Measurements from ENCODE around the gene SOX30. TPM values are rescaled to one million over a fixed set of nuclear protein-coding genes. Genes with fewer than 3 reads are reported as not detected.
"Not testable (repeated sequence)": the region's sequence is repeated elsewhere in the genome, so short reads cannot be mapped to it uniquely, and the experiment has no call there.

Gene SOX30
- total RNA-seq, 2 donors from 2014 or later, result 0.89 TPM; not detected in 1

- no peak for TF ChIP-seq CTCF (IDR thresholded peaks at IDR 0.05)
- Histone ChIP-seq H3K9me3 (no peaks in the 10 kb centered on the region), H3K27me3 (no peaks in the 10 kb centered on the region), H3K36me3 (no peaks in the 10 kb centered on the region), H3K4me1 (peaks cover 0 to 6% of the 10 kb centered on the region in 2 donors), H3K27ac (no peak overlapping the region), H3K4me3 (no peak overlapping the region)
- DNase-seq (ENCODE audit: low spot score), result no peak
Measured at GRCh38 chr5:157682257-157682656, 30.0 kb upstream of the SOX30 start.

GRCh38 chr5:157681048-157681447, 28.8 kb upstream of the SOX30 start:
- no peak for DNase-seq (ENCODE audit: low spot score)
- Histone ChIP-seq H3K4me1 (no peaks in the 10 kb centered on the region), H3K27me3 (no peaks in the 10 kb centered on the region), H3K9me3 (no peaks in the 10 kb centered on the region), H3K4me3 (no peak overlapping the region), H3K27ac (no peak overlapping the region), H3K36me3 (no peaks in the 10 kb centered on the region)
- no peak for TF ChIP-seq CTCF (IDR thresholded peaks at IDR 0.05)

GRCh38 chr5:157680239-157680638, 28.0 kb upstream of the SOX30 start:
- H3K27me3 ChIP-seq, result no peaks in the 10 kb centered on the region
- no peak for DNase-seq (ENCODE audit: low spot score)
- H3K4me1 ChIP-seq, result no peaks in the 10 kb centered on the region
- no peaks in the 10 kb centered on the region for H3K9me3 ChIP-seq
- H3K36me3 ChIP-seq, result no peaks in the 10 kb centered on the region
- H3K27ac ChIP-seq, result no peak overlapping the region
- no peak overlapping the region for H3K4me3 ChIP-seq
- no peak for TF ChIP-seq CTCF (IDR thresholded peaks at IDR 0.05)

GRCh38 chr5:157679801-157680200, 27.6 kb upstream of the SOX30 start:
- no peaks in the 10 kb centered on the region for H3K9me3 ChIP-seq
- no peak overlapping the region for H3K4me3 ChIP-seq
- peak; percentile 16 for DNase-seq (ENCODE audit: low spot score)
- H3K36me3 ChIP-seq, result no peaks in the 10 kb centered on the region
- H3K4me1 ChIP-seq, result no peaks in the 10 kb centered on the region
- H3K27ac ChIP-seq, result no peak overlapping the region
- H3K27me3 ChIP-seq, result no peaks in the 10 kb centered on the region
- TF ChIP-seq CTCF (IDR thresholded peaks at IDR 0.05), result no peak

GRCh38 chr5:157677931-157678330, 25.7 kb upstream of the SOX30 start:
- no peak for TF ChIP-seq CTCF (IDR thresholded peaks at IDR 0.05)
- no peak for DNase-seq (ENCODE audit: low spot score)
- H3K27ac ChIP-seq, result no peak overlapping the region

GRCh38 chr5:157674351-157674750, 22.1 kb upstream of the SOX30 start:
- not testable (repeated sequence) for H3K9me3 ChIP-seq, H3K27me3 ChIP-seq, H3K27ac ChIP-seq, H3K36me3 ChIP-seq, H3K4me1 ChIP-seq, H3K4me3 ChIP-seq
- DNase-seq (ENCODE audit: low spot score), result peak; percentile 34

More at GRCh38 chr5:157677931-157678330, 25.7 kb upstream of the SOX30 start:
- H3K9me3 ChIP-seq, result no peaks in the 10 kb centered on the region
- H3K4me1 ChIP-seq, result no peaks in the 10 kb centered on the region
- H3K27me3 ChIP-seq, result no peaks in the 10 kb centered on the region
- H3K4me3 ChIP-seq, result no peak overlapping the region
- H3K36me3 ChIP-seq, result no peaks in the 10 kb centered on the region

Data from right atrium auricular region (tissue), 2 donors.